Measurements from ENCODE around the gene EXOC1. TPM values are rescaled to one million over a fixed set of nuclear protein-coding genes. Genes with fewer than 3 reads are reported as not detected.

The EXOC1 gene
- total RNA-seq, 4 donors from 2014 or later: 14.8 to 22.3 (median 20.3) TPM

DNA sequence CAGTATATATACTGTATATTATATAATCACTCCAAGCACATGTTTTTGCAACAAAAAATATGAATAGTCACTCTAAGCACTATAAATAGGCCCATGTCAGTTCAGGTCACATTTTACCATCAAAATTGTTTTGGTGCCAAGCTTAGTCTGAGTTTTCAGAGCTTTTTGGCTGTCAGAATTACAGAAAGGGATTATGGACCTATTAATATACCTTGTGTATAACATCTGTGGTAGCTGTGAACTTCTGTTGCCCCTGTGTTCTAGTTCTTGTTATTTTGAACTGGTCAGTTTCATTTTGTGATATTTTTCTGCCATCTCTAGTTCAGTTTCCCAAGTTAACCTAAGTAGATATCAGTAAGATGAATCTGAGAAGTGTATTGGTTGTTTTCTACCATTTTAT, 22.9 kb downstream of the EXOC1 start:
- Histone ChIP-seq H3K36me3 (peaks cover 0 to 62% of the 10 kb centered on the region in 2 donors), H3K4me1 (peaks cover 0 to 11% of the 10 kb centered on the region in 2 donors), H3K4me3 (no peak overlapping the region), H3K27ac (peak overlapping the region in 1 of 4 donors; percentile 42), H3K9me3 (no peaks in the 10 kb centered on the region), H3K27me3 (no peaks in the 10 kb centered on the region)
- ATAC-seq (peak in 1 of 2 donors; percentile 50), DNase-seq (no peak)
- TF ChIP-seq, protein P1, sequence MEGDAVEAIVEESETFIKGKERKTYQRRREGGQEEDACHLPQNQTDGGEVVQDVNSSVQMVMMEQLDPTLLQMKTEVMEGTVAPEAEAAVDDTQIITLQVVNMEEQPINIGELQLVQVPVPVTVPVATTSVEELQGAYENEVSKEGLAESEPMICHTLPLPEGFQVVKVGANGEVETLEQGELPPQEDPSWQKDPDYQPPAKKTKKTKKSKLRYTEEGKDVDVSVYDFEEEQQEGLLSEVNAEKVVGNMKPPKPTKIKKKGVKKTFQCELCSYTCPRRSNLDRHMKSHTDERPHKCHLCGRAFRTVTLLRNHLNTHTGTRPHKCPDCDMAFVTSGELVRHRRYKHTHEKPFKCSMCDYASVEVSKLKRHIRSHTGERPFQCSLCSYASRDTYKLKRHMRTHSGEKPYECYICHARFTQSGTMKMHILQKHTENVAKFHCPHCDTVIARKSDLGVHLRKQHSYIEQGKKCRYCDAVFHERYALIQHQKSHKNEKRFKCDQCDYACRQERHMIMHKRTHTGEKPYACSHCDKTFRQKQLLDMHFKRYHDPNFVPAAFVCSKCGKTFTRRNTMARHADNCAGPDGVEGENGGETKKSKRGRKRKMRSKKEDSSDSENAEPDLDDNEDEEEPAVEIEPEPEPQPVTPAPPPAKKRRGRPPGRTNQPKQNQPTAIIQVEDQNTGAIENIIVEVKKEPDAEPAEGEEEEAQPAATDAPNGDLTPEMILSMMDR (IDR thresholded peaks at IDR 0.05 in 4 of 5, conservative IDR thresholded peaks at IDR 0.05 in 1 of 5): no peak
- TF ChIP-seq POLR2A (IDR thresholded peaks at IDR 0.05): no peak
- in situ Hi-C loops (cut with MboI; ENCODE audit: low sequenced_read_pairs in 4 of 4) (no loop called here), intact Hi-C loops (cut with DNase I; ENCODE audit: low total_unique reads) (no loop called here)

DNA sequence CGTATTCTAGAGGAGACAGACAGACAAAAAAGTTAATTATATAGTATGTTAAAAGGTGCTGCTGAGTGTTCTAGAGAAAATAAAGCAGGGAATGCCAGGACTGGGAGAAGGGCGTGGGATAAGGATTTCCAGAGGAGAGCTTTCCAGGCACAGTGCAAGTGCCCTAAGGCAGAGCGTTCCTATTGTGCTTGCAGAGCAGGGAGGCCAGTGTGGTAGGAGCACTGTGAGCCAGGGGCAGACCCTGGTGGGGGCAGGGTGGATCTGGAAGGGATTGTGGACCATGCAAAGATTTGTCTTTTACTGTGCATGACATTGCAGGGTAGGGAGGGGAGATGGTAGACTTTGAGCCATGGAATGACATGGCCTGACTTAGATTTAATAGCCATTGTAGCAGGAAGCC, 25.8 kb downstream of the EXOC1 start:
- no peak for DNase-seq
- peaks cover 0 to 11% of the 10 kb centered on the region in 2 donors for H3K4me1 ChIP-seq
- in situ Hi-C loops (cut with MboI; ENCODE audit: low sequenced_read_pairs in 4 of 4) (no loop called here), intact Hi-C loops (cut with DNase I; ENCODE audit: low total_unique reads) (no loop called here)
- TF ChIP-seq, protein P1 (IDR thresholded peaks at IDR 0.05 in 4 of 5, conservative IDR thresholded peaks at IDR 0.05 in 1 of 5): no peak
- no peak for TF ChIP-seq POLR2A (IDR thresholded peaks at IDR 0.05)
- no peaks in the 10 kb centered on the region for H3K27me3 ChIP-seq
- no peak for ATAC-seq
- H3K27ac ChIP-seq: no peak overlapping the region
- H3K36me3 ChIP-seq: peaks cover 0 to 53% of the 10 kb centered on the region in 2 donors
- H3K4me3 ChIP-seq: no peak overlapping the region
- H3K9me3 ChIP-seq: no peaks in the 10 kb centered on the region

DNA sequence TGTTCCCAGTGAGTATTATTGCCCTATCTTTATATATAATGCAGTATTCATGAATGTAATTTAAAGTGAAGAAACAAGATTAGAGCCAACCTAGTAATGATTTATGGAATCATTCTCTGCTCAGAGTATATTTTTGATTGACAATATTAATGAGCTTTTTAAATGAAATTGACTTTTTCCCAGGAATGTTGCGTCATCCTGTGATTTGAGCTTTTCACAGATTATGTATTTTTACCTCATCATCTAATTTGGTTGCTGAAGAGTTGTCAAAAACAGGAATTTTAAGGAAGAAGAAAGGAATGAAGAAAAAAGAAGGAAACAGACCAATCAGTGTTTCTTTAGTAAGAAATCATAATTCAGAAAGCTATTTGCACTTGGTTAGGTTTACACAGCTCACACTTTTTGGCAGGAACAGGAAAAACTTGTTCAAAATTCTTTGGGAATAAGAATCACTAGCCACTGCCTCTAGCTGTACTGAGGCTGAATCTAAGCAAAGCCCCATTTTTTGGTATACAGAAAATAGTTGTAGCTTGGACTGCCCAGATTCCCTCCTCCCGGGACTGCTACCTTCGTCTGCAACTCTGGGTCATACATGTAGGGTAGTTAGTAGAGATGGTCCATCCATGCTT, 27.3 kb downstream of the EXOC1 start:
- Histone ChIP-seq H3K9me3 (no peaks in the 10 kb centered on the region), H3K27me3 (no peaks in the 10 kb centered on the region), H3K4me3 (no peak overlapping the region), H3K36me3 (peaks cover 0 to 53% of the 10 kb centered on the region in 2 donors), H3K27ac (no peak overlapping the region), H3K4me1 (peaks cover 0 to 11% of the 10 kb centered on the region in 2 donors)
- intact Hi-C loops (cut with DNase I; ENCODE audit: low total_unique reads) (no loop called here), in situ Hi-C loops (cut with MboI; ENCODE audit: low sequenced_read_pairs in 4 of 4) (no loop called here)
- ATAC-seq: no peak
- no peak for DNase-seq
- TF ChIP-seq, protein P1 (IDR thresholded peaks at IDR 0.05 in 4 of 5, conservative IDR thresholded peaks at IDR 0.05 in 1 of 5): no peak
- no peak for TF ChIP-seq POLR2A (IDR thresholded peaks at IDR 0.05)

DNA sequence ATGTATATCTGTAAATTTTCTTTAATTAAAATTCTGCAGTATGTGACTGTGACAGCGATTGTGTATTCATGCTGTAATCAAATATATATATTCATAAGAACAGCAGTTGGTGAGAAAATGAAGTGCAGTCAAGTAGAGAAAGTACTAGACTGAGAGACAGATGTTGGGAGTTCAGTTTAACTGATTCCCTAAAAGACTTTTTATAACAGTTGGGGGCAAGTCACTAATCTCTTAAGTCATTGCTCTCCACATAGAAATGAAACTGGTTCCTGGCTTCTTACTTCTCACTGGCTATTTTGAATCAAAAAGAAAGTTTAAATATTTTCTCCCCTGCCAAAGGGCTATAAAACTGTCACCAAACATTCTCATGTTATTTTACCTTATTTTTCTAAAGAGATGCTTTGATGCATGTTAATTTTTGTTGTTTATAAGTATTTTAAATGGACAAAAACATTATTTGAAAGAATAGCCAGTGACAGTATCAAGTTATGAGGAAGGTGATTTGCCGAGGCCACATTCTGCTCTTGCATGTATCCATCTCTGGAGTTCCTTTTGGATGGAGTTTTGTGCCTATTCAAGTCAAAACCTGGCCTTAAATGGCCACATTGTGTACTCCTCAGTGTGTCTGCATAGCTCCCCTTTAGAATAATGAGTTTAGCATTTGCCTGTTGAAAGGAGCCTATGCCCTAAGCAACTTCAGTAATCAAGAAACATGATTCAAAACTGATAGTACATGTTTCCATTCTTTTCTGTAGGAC, 30.8 kb downstream of the EXOC1 start:
- in situ Hi-C loops (cut with MboI; ENCODE audit: low sequenced_read_pairs in 4 of 4) (no loop called here), intact Hi-C loops (cut with DNase I; ENCODE audit: low total_unique reads) (no loop called here)
- Histone ChIP-seq H3K9me3 (no peaks in the 10 kb centered on the region), H3K36me3 (peaks cover 0 to 28% of the 10 kb centered on the region in 2 donors), H3K4me3 (no peak overlapping the region), H3K27ac (no peak overlapping the region), H3K4me1 (no peaks in the 10 kb centered on the region), H3K27me3 (no peaks in the 10 kb centered on the region)
- ATAC-seq (no peak), DNase-seq (no peak)
- no peak for TF ChIP-seq POLR2A (IDR thresholded peaks at IDR 0.05)
- TF ChIP-seq, protein P1 (IDR thresholded peaks at IDR 0.05 in 4 of 5, conservative IDR thresholded peaks at IDR 0.05 in 1 of 5): no peak
